ENCODE measurements around the gene FGF14. TPM values are rescaled to one million over a fixed set of nuclear protein-coding genes. Genes with fewer than 3 reads are reported as not detected.

The FGF14 gene
- total and polyA plus RNA-seq, 2 experiments from 2014 or later: 0.03 TPM; not detected in 1

DNA sequence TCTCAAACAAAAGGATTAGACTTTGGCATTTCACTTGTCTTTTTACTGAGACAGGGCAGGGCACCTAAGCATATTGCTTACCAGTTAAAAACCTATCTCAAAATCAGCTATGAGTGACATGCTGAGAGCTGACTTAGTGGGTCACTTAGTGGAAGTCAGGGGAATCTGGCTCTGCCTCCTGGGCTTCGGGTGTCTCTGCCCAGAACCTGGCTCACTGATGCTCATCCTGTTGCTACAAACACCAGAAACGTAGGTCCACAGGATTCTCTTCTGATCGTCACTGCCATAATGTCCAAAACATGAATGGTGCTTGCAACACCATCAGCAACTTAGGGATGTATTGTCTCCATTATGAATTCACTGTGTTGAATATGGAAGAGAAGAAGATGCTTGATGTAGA lies 673.2 kb downstream of the FGF14 start:
- Histone ChIP-seq H3K4me3 (no peak overlapping the region), H3F3A (replicated peaks; ENCODE audit: low read depth) (no peaks in the 10 kb centered on the region), H3K27me3 (ENCODE audit: insufficient read depth) (no peaks in the 10 kb centered on the region), H3K27ac (ENCODE audit: low read depth) (no peak overlapping the region), H4K20me1 (replicated peaks; ENCODE audit: insufficient read depth) (no peaks in the 10 kb centered on the region), H3K79me2 (replicated peaks; ENCODE audit: insufficient read depth) (no peaks in the 10 kb centered on the region), H3K9me2 (ENCODE audit: insufficient read depth) (no peaks in the 10 kb centered on the region), H3K4me1 (ENCODE audit: insufficient read depth) (no peaks in the 10 kb centered on the region), H2AFZ (no peak overlapping the region), H3K36me3 (ENCODE audit: insufficient read depth) (no peaks in the 10 kb centered on the region), H3K4me2 (no peak overlapping the region)
- Mint-ChIP-seq H3K4me1 (no peaks in the 10 kb centered on the region), H3K36me3 (ENCODE audit: low read depth) (no peaks in the 10 kb centered on the region), H3K9me3 (no peaks in the 10 kb centered on the region), H3K27ac (no peak overlapping the region), H3K4me3 (no peak overlapping the region), H3K27me3 (ENCODE audit: insufficient read depth, low read depth, poor library complexity) (peaks cover 1% of the 10 kb centered on the region)
- ATAC-seq: no peak
- no peak for DNase-seq (ENCODE audit: low spot score)
- no peak for TF ChIP-seq EZH2 (IDR thresholded peaks at IDR 0.05; ENCODE audit: low read depth, unreplicated experiment)
- TF ChIP-seq, protein P1, sequence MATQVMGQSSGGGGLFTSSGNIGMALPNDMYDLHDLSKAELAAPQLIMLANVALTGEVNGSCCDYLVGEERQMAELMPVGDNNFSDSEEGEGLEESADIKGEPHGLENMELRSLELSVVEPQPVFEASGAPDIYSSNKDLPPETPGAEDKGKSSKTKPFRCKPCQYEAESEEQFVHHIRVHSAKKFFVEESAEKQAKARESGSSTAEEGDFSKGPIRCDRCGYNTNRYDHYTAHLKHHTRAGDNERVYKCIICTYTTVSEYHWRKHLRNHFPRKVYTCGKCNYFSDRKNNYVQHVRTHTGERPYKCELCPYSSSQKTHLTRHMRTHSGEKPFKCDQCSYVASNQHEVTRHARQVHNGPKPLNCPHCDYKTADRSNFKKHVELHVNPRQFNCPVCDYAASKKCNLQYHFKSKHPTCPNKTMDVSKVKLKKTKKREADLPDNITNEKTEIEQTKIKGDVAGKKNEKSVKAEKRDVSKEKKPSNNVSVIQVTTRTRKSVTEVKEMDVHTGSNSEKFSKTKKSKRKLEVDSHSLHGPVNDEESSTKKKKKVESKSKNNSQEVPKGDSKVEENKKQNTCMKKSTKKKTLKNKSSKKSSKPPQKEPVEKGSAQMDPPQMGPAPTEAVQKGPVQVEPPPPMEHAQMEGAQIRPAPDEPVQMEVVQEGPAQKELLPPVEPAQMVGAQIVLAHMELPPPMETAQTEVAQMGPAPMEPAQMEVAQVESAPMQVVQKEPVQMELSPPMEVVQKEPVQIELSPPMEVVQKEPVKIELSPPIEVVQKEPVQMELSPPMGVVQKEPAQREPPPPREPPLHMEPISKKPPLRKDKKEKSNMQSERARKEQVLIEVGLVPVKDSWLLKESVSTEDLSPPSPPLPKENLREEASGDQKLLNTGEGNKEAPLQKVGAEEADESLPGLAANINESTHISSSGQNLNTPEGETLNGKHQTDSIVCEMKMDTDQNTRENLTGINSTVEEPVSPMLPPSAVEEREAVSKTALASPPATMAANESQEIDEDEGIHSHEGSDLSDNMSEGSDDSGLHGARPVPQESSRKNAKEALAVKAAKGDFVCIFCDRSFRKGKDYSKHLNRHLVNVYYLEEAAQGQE (IDR thresholded peaks at IDR 0.05; ENCODE audit: unreplicated experiment): no peak
- no peak for TF ChIP-seq POLR2AphosphoS5 (IDR thresholded peaks at IDR 0.05; ENCODE audit: low read depth)
- no peak for TF ChIP-seq CREB1 (CRISPR knock-in tag; IDR thresholded peaks at IDR 0.05; ENCODE audit: low read depth)
- TF ChIP-seq, protein P2, sequence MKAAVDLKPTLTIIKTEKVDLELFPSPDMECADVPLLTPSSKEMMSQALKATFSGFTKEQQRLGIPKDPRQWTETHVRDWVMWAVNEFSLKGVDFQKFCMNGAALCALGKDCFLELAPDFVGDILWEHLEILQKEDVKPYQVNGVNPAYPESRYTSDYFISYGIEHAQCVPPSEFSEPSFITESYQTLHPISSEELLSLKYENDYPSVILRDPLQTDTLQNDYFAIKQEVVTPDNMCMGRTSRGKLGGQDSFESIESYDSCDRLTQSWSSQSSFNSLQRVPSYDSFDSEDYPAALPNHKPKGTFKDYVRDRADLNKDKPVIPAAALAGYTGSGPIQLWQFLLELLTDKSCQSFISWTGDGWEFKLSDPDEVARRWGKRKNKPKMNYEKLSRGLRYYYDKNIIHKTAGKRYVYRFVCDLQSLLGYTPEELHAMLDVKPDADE (IDR thresholded peaks at IDR 0.05): no peak
- no peak for TF ChIP-seq JUNB (IDR thresholded peaks at IDR 0.05; ENCODE audit: unreplicated experiment)
- TF ChIP-seq EZH2phosphoT487 (IDR thresholded peaks at IDR 0.05; ENCODE audit: unreplicated experiment): no peak
- TF ChIP-seq STAT1 (IDR thresholded peaks at IDR 0.05; ENCODE audit: unreplicated experiment): no peak
- TF ChIP-seq, protein P3, sequence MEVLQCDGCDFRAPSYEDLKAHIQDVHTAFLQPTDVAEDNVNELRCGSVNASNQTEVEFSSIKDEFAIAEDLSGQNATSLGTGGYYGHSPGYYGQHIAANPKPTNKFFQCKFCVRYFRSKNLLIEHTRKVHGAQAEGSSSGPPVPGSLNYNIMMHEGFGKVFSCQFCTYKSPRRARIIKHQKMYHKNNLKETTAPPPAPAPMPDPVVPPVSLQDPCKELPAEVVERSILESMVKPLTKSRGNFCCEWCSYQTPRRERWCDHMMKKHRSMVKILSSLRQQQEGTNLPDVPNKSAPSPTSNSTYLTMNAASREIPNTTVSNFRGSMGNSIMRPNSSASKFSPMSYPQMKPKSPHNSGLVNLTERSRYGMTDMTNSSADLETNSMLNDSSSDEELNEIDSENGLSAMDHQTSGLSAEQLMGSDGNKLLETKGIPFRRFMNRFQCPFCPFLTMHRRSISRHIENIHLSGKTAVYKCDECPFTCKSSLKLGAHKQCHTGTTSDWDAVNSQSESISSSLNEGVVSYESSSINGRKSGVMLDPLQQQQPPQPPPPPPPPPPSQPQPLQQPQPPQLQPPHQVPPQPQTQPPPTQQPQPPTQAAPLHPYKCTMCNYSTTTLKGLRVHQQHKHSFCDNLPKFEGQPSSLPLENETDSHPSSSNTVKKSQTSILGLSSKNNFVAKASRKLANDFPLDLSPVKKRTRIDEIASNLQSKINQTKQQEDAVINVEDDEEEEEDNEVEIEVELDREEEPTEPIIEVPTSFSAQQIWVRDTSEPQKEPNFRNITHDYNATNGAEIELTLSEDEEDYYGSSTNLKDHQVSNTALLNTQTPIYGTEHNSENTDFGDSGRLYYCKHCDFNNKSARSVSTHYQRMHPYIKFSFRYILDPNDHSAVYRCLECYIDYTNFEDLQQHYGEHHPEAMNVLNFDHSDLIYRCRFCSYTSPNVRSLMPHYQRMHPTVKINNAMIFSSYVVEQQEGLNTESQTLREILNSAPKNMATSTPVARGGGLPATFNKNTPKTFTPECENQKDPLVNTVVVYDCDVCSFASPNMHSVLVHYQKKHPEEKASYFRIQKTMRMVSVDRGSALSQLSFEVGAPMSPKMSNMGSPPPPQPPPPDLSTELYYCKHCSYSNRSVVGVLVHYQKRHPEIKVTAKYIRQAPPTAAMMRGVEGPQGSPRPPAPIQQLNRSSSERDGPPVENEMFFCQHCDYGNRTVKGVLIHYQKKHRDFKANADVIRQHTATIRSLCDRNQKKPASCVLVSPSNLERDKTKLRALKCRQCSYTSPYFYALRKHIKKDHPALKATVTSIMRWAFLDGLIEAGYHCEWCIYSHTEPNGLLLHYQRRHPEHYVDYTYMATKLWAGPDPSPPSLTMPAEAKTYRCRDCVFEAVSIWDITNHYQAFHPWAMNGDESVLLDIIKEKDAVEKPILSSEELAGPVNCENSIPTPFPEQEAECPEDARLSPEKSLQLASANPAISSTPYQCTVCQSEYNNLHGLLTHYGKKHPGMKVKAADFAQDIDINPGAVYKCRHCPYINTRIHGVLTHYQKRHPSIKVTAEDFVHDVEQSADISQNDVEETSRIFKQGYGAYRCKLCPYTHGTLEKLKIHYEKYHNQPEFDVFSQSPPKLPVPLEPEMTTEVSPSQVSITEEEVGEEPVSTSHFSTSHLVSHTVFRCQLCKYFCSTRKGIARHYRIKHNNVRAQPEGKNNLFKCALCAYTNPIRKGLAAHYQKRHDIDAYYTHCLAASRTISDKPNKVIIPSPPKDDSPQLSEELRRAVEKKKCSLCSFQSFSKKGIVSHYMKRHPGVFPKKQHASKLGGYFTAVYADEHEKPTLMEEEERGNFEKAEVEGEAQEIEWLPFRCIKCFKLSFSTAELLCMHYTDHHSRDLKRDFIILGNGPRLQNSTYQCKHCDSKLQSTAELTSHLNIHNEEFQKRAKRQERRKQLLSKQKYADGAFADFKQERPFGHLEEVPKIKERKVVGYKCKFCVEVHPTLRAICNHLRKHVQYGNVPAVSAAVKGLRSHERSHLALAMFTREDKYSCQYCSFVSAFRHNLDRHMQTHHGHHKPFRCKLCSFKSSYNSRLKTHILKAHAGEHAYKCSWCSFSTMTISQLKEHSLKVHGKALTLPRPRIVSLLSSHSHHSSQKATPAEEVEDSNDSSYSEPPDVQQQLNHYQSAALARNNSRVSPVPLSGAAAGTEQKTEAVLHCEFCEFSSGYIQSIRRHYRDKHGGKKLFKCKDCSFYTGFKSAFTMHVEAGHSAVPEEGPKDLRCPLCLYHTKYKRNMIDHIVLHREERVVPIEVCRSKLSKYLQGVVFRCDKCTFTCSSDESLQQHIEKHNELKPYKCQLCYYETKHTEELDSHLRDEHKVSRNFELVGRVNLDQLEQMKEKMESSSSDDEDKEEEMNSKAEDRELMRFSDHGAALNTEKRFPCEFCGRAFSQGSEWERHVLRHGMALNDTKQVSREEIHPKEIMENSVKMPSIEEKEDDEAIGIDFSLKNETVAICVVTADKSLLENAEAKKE (CRISPR knock-in tag; IDR thresholded peaks at IDR 0.05): no peak
- TF ChIP-seq, protein P4, sequence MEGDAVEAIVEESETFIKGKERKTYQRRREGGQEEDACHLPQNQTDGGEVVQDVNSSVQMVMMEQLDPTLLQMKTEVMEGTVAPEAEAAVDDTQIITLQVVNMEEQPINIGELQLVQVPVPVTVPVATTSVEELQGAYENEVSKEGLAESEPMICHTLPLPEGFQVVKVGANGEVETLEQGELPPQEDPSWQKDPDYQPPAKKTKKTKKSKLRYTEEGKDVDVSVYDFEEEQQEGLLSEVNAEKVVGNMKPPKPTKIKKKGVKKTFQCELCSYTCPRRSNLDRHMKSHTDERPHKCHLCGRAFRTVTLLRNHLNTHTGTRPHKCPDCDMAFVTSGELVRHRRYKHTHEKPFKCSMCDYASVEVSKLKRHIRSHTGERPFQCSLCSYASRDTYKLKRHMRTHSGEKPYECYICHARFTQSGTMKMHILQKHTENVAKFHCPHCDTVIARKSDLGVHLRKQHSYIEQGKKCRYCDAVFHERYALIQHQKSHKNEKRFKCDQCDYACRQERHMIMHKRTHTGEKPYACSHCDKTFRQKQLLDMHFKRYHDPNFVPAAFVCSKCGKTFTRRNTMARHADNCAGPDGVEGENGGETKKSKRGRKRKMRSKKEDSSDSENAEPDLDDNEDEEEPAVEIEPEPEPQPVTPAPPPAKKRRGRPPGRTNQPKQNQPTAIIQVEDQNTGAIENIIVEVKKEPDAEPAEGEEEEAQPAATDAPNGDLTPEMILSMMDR (conservative IDR thresholded peaks at IDR 0.05; ENCODE audit: low read depth in 2 of 2): no peak
- no peak for TF ChIP-seq ZNF331 (CRISPR knock-in tag; IDR thresholded peaks at IDR 0.05; ENCODE audit: low read depth)
- no peak for TF ChIP-seq ZNF114 (CRISPR knock-in tag; IDR thresholded peaks at IDR 0.05)

Measured in GM23338 (cell line).